ENCODE measurements around the gene GALK2. TPM values are rescaled to one million over a fixed set of nuclear protein-coding genes. Genes with fewer than 3 reads are reported as not detected.

Gene GALK2
- total RNA-seq, 2 donors from 2014 or later, result 21.5 to 35.6 TPM

DNA sequence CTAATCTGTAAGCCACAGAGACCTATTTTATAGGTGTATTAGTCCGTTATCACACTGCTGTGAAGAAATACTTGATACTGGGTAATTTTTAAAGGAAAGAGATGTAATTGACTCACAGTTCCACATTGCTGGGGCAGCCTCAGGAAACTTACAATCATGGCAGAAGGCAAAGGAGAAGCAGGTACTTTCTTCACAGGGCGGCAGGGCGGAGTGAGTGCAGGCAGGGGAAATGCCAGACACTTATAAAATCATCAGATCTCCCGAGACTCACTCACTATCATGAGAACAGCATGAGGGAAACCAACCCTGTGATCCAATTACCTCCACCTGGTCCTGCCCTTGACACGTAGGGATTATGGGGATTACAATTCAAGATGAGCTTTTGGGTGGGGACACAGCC lies 108.7 kb downstream of the GALK2 start:
- Histone ChIP-seq H3K9me3 (no peaks in the 10 kb centered on the region), H3K4me1 (no peaks in the 10 kb centered on the region), H3K27ac (no peak overlapping the region), H3K36me3 (replicated peaks in 1 of 2; ENCODE audit: insufficient read depth in 1 of 2, low read depth in 2 of 2) (no peaks in the 10 kb centered on the region), H3K4me3 (no peak overlapping the region), H3K27me3 (no peaks in the 10 kb centered on the region)
- intact Hi-C loops (cut with DNase I), result no loop called here
- TF ChIP-seq POLR2A (IDR thresholded peaks at IDR 0.05), result no peak
- TF ChIP-seq, protein P1, sequence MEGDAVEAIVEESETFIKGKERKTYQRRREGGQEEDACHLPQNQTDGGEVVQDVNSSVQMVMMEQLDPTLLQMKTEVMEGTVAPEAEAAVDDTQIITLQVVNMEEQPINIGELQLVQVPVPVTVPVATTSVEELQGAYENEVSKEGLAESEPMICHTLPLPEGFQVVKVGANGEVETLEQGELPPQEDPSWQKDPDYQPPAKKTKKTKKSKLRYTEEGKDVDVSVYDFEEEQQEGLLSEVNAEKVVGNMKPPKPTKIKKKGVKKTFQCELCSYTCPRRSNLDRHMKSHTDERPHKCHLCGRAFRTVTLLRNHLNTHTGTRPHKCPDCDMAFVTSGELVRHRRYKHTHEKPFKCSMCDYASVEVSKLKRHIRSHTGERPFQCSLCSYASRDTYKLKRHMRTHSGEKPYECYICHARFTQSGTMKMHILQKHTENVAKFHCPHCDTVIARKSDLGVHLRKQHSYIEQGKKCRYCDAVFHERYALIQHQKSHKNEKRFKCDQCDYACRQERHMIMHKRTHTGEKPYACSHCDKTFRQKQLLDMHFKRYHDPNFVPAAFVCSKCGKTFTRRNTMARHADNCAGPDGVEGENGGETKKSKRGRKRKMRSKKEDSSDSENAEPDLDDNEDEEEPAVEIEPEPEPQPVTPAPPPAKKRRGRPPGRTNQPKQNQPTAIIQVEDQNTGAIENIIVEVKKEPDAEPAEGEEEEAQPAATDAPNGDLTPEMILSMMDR (IDR thresholded peaks at IDR 0.05), result no peak
- ATAC-seq (no peak), DNase-seq (no peak)
- 99% methylated on average over 5 of the region's 5 CpGs for WGBS, 2 donors

DNA sequence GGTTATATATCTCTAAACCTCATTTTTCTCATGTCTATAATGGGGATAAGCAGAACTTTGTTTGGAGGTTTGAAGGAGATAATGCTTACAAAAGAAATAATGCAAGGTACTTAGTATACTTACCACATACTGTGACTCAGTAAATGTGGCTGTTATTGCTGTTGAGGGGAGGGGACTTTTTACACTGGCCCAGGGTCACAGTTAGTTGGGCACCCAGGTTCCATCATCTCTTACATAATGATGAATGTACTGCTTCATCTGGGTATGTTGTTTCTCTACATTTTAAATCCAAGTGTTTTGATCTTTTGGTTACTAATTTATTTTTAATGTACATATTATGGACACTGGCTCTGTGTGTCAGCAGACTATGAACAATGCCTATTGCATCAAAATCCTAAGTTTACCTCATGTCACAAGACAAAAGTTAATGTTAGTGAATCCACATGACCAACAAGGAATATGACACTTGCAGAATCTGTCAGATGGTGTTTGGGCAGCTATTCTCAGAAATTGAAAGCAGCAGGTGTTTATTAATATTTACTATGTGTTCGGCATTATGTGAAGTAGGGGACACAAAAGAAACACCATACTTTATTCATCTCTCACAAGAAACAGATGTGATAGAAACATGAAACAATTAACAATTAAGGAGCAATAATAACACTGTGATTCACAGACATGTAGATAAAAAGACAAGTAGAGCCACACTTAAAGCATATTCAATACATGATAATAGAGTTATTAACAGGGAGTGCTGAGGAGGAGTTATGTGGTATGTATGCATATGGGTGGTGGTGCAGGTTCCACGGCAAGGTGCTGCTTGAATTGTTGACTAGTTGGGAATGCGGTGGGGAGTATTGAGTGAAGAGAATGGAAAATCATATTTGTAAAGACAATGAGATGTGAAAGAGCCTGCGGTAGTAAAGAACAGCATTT lies 109.7 kb downstream of the GALK2 start:
- intact Hi-C loops (cut with DNase I), result no loop called here
- Histone ChIP-seq H3K4me1 (no peaks in the 10 kb centered on the region), H3K4me3 (no peak overlapping the region), H3K27ac (no peak overlapping the region), H3K36me3 (replicated peaks in 1 of 2; ENCODE audit: insufficient read depth in 1 of 2, low read depth in 2 of 2) (peaks cover 0 to 8% of the 10 kb centered on the region in 2 donors), H3K27me3 (no peaks in the 10 kb centered on the region), H3K9me3 (no peaks in the 10 kb centered on the region)
- TF ChIP-seq, protein P1 (IDR thresholded peaks at IDR 0.05), result no peak
- TF ChIP-seq POLR2A (IDR thresholded peaks at IDR 0.05), result no peak
- 91 to 95% methylated on average over 4 of the region's 4 CpGs for WGBS, 2 donors
- no peak for ATAC-seq
- no peak for DNase-seq

DNA sequence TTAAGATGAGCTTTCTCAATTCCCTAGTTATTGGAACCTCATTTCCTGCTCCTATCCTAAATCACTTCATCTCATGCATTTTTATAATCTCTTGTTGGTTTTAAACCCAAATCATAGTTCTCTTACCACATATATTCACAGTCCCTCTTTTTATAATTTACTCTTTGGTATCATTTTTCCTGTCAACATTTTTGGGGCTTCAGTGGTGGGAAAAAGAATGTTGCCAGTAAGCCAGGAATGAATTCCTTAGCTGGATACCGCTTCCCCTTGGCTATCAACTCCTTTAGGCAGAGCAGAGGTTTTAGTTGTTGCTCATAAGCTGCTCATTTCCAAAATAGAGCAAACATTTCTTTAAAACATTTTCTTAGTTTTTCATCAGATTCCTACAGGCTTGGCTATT lies 112.3 kb downstream of the GALK2 start:
- WGBS, 2 donors, result 83 to 92% methylated on average over 1 of the region's 1 CpG
- no peaks in the 10 kb centered on the region for H3K27me3 ChIP-seq
- TF ChIP-seq POLR2A (IDR thresholded peaks at IDR 0.05), result no peak
- TF ChIP-seq, protein P1 (IDR thresholded peaks at IDR 0.05), result no peak
- H3K9me3 ChIP-seq, result no peaks in the 10 kb centered on the region
- H3K4me1 ChIP-seq, result no peaks in the 10 kb centered on the region
- H3K27ac ChIP-seq, result no peak overlapping the region
- no peak for DNase-seq
- intact Hi-C loops (cut with DNase I), result no loop called here
- peaks cover 0 to 14% of the 10 kb centered on the region in 2 donors for H3K36me3 ChIP-seq (replicated peaks in 1 of 2; ENCODE audit: insufficient read depth in 1 of 2, low read depth in 2 of 2)
- ATAC-seq, result no peak
- no peak overlapping the region for H3K4me3 ChIP-seq

DNA sequence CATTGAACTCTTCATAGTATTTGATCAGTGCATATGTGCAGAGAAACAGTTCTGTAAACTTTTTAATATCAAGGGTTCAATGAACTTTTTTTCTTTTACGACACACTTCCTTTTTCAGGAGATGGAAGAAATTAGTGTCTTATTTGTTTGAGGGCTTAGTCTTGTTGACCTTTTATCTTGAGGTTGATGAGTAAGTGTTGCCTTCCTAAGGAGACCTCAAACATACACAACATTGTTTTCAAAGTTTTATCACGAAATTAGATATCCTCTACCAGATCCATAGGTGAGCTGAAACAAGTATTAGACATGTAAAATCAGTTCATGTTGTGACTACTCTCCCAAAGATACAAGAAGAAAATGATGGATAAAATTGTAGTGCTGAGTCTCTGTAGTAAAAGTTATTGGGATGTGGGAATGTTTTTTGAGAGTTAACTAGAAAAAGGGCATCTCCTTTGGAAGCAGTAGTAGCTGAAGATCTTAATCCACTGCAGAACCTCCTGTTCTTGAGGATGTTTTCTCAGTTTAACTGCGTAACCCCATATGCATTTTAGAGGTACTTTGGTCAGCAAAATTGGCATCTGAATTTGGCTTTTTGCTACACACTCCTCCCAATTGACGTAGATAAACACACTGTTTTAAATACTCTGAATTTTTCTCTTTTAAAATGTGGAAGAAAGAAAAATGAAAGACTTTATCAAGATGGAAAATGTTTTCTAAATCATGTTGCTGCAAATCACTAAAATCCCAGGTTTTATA lies 116.8 kb downstream of the GALK2 start:
- TF ChIP-seq, protein P1 (IDR thresholded peaks at IDR 0.05), result no peak
- no peak for TF ChIP-seq POLR2A (IDR thresholded peaks at IDR 0.05)
- peaks cover 0 to 14% of the 10 kb centered on the region in 2 donors for H3K36me3 ChIP-seq (replicated peaks in 1 of 2; ENCODE audit: insufficient read depth in 1 of 2, low read depth in 2 of 2)
- 85 to 86% methylated on average over 4 of the region's 4 CpGs for WGBS, 2 donors
- ATAC-seq (no peak), DNase-seq (no peak)
- no peaks in the 10 kb centered on the region for H3K27me3 ChIP-seq
- intact Hi-C loops (cut with DNase I), result no loop called here
- no peaks in the 10 kb centered on the region for H3K4me1 ChIP-seq
- no peak overlapping the region for H3K4me3 ChIP-seq
- H3K9me3 ChIP-seq, result no peaks in the 10 kb centered on the region
- no peak overlapping the region for H3K27ac ChIP-seq

All from body of pancreas (tissue), 4 donors.